HepG2 (cell line): ENCODE measurements around the gene SMPD1.

Experiments used
- CTCF ChIP-seq: sonication (generic); formaldehyde crosslinking; IDR thresholded peaks from 2 replicates; pipeline ENCODE4 v1.5.0; 2020; ENCODE audit warnings: mild to moderate bottlenecking, missing genetic modification reagents, moderate library complexity
- MYNN ChIP-seq: sonication (generic); formaldehyde crosslinking; IDR thresholded peaks from 2 replicates; pipeline ENCODE4 v1.4.0; 2020; ENCODE audit warnings: mild to moderate bottlenecking, low read depth, missing genetic modification reagents
- NAIF1 ChIP-seq: sonication (generic); formaldehyde crosslinking; IDR thresholded peaks from 2 replicates; pipeline ENCODE4 v1.5.0; 2020; ENCODE audit warnings: mild to moderate bottlenecking, missing genetic modification reagents, borderline replicate concordance
- ZNF260 ChIP-seq: sonication (generic); formaldehyde crosslinking; IDR thresholded peaks from 2 replicates; pipeline ENCODE4 v1.4.0; 2020; ENCODE audit warnings: missing genetic modification reagents, low read depth, mild to moderate bottlenecking, borderline replicate concordance

- no peak for TF ChIP-seq CTCF
- TF ChIP-seq NAIF1 (CRISPR knock-in tag): no peak
- no peak for TF ChIP-seq MYNN
- TF ChIP-seq ZNF260 (CRISPR knock-in tag): no peak
Observed at GRCh38 chr11:6405052-6405667, 14.9 kb downstream of the SMPD1 start.
